ENCODE data around the gene ASXL3. TPM values are rescaled to one million over a fixed set of nuclear protein-coding genes. Genes with fewer than 3 reads are reported as not detected.

The ASXL3 gene
- total RNA-seq, 1 experiment from 2014 or later = not detected

DNA sequence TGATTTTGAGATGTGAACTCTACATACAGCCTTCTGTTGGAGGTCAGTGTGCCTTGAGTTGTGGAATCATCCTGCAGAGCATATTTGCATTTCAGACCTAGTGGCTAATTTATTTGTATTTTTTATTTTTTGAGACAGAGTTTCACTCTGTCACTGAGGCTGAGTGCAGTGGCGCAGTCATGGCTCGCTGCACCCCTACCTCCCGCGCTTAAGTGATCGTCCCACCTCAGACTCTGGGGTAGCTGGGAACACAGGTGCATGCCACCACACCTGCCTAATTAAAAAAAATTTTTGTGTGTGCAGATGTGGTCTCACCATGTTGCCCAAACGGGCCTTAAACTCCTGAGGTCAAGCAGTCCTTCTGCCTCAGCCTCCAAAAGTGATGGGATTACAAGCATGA is 104.4 kb downstream of the ASXL3 start:
- no peak for DNase-seq (ENCODE audit: low read depth, low spot score)
- in situ Hi-C loops (cut with HindIII; ENCODE audit: low pct_unique_long_range_greater_than_20kb, low sequenced_read_pairs) = no loop called here

- in situ Hi-C loops (cut with HindIII; ENCODE audit: low pct_unique_long_range_greater_than_20kb, low sequenced_read_pairs) = no loop called here
Observed at GRCh38 chr18:33694593-33694992, 116.6 kb downstream of the ASXL3 start.

GRCh38 chr18:33696332-33697162 is 118.5 kb downstream of the ASXL3 start:
- no peak for DNase-seq (ENCODE audit: low read depth, low spot score)
- in situ Hi-C loops (cut with HindIII; ENCODE audit: low pct_unique_long_range_greater_than_20kb, low sequenced_read_pairs) = no loop called here

More at GRCh38 chr18:33694593-33694992, 116.6 kb downstream of the ASXL3 start:
- DNase-seq (ENCODE audit: low read depth, low spot score) = no peak

- no peak for DNase-seq (ENCODE audit: low read depth, low spot score)
Observed at GRCh38 chr18:33697498-33697897, 119.5 kb downstream of the ASXL3 start.

GRCh38 chr18:33699372-33699771 is 121.4 kb downstream of the ASXL3 start:
- in situ Hi-C loops (cut with HindIII; ENCODE audit: low pct_unique_long_range_greater_than_20kb, low sequenced_read_pairs) = no loop called here
- DNase-seq (ENCODE audit: low read depth, low spot score) = no peak

More at GRCh38 chr18:33697498-33697897, 119.5 kb downstream of the ASXL3 start:
- in situ Hi-C loops (cut with HindIII; ENCODE audit: low pct_unique_long_range_greater_than_20kb, low sequenced_read_pairs) = no loop called here

DNA sequence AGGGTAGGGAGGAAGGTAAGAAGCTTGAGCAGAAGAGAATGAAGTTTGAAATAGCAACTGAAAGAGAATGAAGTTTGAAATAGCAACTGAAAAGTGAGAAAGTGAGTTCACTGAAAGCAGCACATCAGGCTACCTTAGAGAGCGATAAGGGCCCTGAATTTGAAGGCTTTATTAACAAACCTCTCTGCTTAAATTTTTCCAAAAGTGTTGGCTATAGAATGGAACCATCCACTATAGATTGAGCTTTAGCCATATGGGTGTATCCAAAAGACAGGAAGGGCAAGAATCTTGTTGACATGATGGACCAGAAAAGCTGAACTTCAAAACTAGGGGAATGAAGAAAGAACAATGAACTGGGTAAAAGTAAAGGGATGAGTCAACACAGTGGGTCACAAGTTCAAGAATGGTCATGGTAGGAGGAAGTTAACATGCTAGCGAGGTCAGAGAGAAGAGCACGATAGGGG is 122.5 kb downstream of the ASXL3 start:
- DNase-seq (ENCODE audit: low read depth, low spot score) = no peak
- in situ Hi-C loops (cut with HindIII; ENCODE audit: low pct_unique_long_range_greater_than_20kb, low sequenced_read_pairs) = no loop called here

DNA sequence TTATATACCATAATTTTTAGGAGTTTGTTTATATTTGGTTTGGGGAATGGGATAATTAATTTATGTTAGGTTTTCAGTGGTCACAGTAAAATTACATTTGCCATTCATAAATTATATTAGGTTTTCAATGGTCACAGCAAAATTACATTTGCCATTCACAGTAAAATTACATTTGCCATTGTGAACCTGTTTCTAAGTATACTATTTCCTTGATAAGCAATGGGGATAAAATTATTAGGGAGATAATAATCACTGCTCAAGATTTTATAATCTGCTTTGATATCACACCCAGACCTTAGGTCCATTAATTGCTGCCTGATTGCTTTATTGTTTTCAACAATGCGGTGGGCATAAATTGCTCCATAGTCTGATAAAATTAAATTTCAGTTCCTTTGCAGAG is 124.6 kb downstream of the ASXL3 start:
- no peak for DNase-seq (ENCODE audit: low read depth, low spot score)
- in situ Hi-C loops (cut with HindIII; ENCODE audit: low pct_unique_long_range_greater_than_20kb, low sequenced_read_pairs) = no loop called here

- in situ Hi-C loops (cut with HindIII; ENCODE audit: low pct_unique_long_range_greater_than_20kb, low sequenced_read_pairs) = no loop called here
- no peak for DNase-seq (ENCODE audit: low read depth, low spot score)
Observed at GRCh38 chr18:33706391-33706790, 128.4 kb downstream of the ASXL3 start.

DNA sequence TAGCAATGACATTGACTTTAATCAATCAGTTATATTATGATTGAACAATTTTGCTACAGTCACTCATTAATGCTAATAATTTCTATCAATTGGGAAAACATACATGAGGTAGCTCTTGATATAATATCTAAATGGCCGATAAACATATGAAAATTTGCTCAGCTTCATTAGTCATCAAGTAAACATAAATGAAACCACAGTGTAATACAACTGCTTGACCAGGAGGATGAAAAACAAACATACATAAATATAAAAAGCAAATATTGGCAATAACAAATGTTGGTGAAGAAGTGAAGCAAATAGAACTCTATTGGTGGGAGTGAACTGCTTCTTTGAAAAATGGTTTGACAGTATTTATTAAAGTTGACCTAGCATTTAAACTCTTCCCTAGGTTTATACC is 130.9 kb downstream of the ASXL3 start:
- no peak for DNase-seq (ENCODE audit: low read depth, low spot score)
- in situ Hi-C loops (cut with HindIII; ENCODE audit: low pct_unique_long_range_greater_than_20kb, low sequenced_read_pairs) = no loop called here

DNA sequence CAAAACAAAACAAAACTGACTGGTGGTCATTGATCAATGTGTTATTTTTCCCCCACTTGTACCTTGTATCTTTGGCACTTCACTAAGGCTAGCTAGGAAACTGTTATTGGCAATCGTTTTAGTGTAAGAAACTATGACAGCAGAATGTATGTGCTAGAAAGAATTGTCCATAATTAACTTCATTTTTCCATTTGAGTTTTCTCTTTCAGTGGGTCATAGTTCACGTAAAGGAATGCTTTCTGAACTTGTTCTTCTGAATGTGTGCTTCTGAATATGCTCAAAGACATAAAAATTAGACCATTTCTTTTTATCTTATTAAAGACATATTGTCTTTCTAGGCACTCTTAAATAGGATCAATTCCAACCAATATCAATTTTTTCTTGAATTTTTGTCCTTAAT is 132.2 kb downstream of the ASXL3 start:
- DNase-seq (ENCODE audit: low read depth, low spot score) = no peak
- in situ Hi-C loops (cut with HindIII; ENCODE audit: low pct_unique_long_range_greater_than_20kb, low sequenced_read_pairs) = no loop called here

- no peak for DNase-seq (ENCODE audit: low read depth, low spot score)
- in situ Hi-C loops (cut with HindIII; ENCODE audit: low pct_unique_long_range_greater_than_20kb, low sequenced_read_pairs) = no loop called here
Observed at GRCh38 chr18:33711514-33711913, 133.5 kb downstream of the ASXL3 start.

GRCh38 chr18:33712719-33713118 is 134.7 kb downstream of the ASXL3 start:
- no peak for DNase-seq (ENCODE audit: low read depth, low spot score)
- in situ Hi-C loops (cut with HindIII; ENCODE audit: low pct_unique_long_range_greater_than_20kb, low sequenced_read_pairs) = no loop called here

DNA sequence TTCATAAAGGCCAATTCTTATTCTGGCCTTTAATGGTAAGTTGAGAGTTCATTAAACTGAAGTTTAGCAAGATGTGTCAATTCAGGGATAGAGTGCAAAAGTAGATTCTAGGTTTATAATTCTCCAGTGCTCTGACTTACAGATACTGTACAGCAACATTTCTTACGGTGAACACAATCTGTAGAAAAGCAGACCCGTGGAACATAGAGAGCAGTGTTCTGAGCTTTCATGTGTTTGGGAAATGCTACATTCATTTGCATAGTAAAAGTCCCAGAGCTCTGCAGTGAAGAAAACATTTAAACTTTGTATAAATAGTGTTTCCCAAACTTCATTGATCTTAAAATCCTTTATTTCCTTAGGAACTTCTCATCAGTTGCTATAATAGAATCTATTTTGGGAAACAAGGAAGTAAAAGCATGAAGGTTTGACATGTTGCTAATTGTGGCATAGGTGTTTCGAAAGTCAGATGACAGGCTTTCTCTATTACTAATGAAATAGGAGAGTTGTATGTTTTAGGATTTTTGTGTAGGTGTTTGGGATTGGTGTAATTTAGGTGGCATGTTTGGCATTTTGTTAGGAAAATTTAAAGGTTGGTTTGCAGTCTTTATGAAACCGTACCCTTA is 138.2 kb downstream of the ASXL3 start:
- DNase-seq (ENCODE audit: low read depth, low spot score) = no peak
- in situ Hi-C loops (cut with HindIII; ENCODE audit: low pct_unique_long_range_greater_than_20kb, low sequenced_read_pairs) = no loop called here

DNA sequence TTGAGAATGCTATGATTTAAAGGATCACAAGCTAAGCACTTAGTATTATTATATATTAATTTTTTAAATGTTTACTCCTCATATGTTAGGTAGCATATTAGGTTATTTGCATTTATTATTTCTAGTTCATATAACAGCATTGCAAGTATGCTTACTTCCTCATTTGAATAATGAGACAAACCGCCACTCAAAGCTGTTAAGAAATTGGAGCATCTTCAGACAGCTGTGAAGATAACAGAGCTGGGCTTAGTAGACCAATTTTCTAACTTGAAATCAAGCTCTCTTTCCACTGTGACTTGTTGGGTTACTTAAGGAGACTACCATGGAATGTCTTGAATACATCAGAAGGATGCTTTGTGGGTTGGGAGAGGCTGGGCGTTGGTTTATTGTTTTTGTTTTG is 139.3 kb downstream of the ASXL3 start:
- in situ Hi-C loops (cut with HindIII; ENCODE audit: low pct_unique_long_range_greater_than_20kb, low sequenced_read_pairs) = no loop called here
- DNase-seq (ENCODE audit: low read depth, low spot score) = no peak

DNA sequence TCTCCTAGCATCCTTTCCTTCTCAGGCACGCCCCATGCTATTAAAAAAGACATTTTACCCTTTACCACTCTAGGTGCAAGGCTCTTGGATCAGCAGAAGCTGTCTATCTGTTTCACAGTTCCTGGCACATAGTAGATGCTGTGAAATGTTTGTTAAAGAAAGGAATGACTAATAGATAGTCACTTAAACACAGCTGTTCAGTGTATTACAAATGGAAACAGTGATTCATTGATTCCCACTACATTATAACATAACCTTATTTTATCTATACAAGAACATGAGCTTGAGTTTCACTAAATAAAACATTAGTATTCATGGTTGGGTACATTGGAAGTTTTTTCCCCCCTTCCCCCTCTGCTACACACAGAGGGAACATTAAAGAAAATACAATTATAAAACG is 142.1 kb downstream of the ASXL3 start:
- in situ Hi-C loops (cut with HindIII; ENCODE audit: low pct_unique_long_range_greater_than_20kb, low sequenced_read_pairs) = no loop called here
- DNase-seq (ENCODE audit: low read depth, low spot score) = no peak

DNA sequence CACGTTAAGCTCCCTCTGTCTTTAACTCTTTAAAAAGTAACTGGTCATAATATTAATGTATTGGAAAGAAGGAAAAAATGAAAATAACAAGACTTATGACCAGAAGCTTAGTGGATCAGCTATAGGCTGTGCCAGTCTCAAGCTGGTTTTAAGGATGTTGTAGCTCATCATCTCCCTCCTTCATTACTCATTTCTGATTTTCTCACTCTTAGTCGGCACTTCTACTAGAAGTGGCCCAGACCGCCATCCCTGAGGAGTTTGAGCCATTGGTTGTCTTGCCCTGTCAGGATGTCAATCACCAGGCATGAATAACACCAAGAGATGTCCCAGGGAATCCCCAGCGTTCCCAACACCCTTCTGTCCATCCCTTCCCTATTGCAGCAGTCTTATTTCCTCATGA is 151.5 kb downstream of the ASXL3 start:
- in situ Hi-C loops (cut with HindIII; ENCODE audit: low pct_unique_long_range_greater_than_20kb, low sequenced_read_pairs) = no loop called here
- no peak for DNase-seq (ENCODE audit: low read depth, low spot score)

DNA sequence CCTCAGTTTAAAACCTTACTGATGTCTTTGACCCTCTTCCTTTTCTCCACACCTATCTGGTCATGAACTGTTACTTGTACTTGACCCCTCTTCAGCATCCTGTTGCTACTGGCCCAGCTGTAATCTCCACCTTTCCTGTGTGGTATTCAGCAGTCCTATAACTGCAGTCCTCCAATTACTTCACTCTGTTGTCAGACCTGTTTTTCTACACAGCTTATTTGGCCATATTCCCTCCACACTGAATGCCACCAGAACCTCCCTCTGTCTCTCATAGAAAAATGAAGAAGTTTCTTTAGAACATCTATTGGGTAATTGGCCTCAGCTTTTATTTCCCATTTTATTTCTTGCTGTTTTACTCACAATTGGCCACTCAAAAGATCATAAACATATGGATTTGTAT is 155.4 kb downstream of the ASXL3 start:
- DNase-seq (ENCODE audit: low read depth, low spot score) = no peak
- in situ Hi-C loops (cut with HindIII; ENCODE audit: low pct_unique_long_range_greater_than_20kb, low sequenced_read_pairs) = no loop called here

GRCh38 chr18:33735428-33735827 is 157.4 kb downstream of the ASXL3 start:
- in situ Hi-C loops (cut with HindIII; ENCODE audit: low pct_unique_long_range_greater_than_20kb, low sequenced_read_pairs) = no loop called here
- DNase-seq (ENCODE audit: low read depth, low spot score) = no peak

DNA sequence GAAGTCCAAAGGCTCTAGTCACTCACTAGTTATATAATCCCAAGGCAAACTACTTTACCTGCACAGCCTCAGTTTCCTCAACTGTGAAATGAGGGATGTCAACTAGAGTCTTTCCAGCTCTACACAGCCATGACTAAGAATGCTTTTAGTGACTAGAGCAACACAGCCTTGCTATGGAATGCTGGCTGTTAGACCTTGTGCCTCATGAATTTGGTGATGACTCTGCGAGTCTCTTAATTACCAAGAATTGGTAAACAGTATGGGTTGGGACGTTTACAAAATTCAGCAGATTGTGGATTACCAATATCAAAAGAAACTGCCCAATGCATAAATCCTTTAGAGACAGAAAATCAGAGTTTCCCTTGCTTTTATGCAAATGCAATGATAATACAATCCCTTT is 163.7 kb downstream of the ASXL3 start:
- in situ Hi-C loops (cut with HindIII; ENCODE audit: low pct_unique_long_range_greater_than_20kb, low sequenced_read_pairs) = no loop called here
- no peak for DNase-seq (ENCODE audit: low read depth, low spot score)
